Lower lobe of right lung (tissue), 2 donors: ENCODE results near the gene CLPSL1. TPM values are rescaled to one million over a fixed set of nuclear protein-coding genes. Genes with fewer than 3 reads are reported as not detected.

Experiments used
- ATAC-seq, 2 donors: fragments of 200-7000 bp; cut with Tn5 transposase; one replicate each; pipeline ENCODE4 v1.9.1; 2020 to 2022; ENCODE audit warnings: mild to moderate bottlenecking in 2 of 2, moderate library complexity in 2 of 2
- DNase-seq: peaks from one replicate; pipeline ENCODE4 v3.0.0-alpha.2; 2020
- H3K27ac ChIP-seq: fragments of 200-600 bp; one replicate; pipeline ENCODE4 v1.8.0; 2022
- H3K27me3 ChIP-seq: fragments of 200-600 bp; one replicate; pipeline ENCODE4 v1.8.0; 2022; ENCODE audit warnings: low read depth
- H3K36me3 ChIP-seq: fragments of 200-600 bp; one replicate; pipeline ENCODE4 v1.8.0; 2022; ENCODE audit warnings: mild to moderate bottlenecking
- H3K4me1 ChIP-seq: fragments of 200-600 bp; one replicate; pipeline ENCODE4 v1.8.0; 2022
- H3K4me3 ChIP-seq: fragments of 200-600 bp; one replicate; pipeline ENCODE4 v1.8.0; 2022; ENCODE audit warnings: mild to moderate bottlenecking
- H3K9me3 ChIP-seq: fragments of 200-600 bp; one replicate; pipeline ENCODE4 v1.8.0; 2022
- CTCF ChIP-seq: fragments of 200-600 bp; IDR thresholded peaks from one replicate; pipeline ENCODE4 v1.8.0; 2022; ENCODE audit warnings: antibody characterized with exemption, mild to moderate bottlenecking
- intact Hi-C: fragments of 100-400 bp; cut with DNase I; formaldehyde crosslinking; loops from one replicate; pipeline ENCODE4 v1.11.0; 2022
- total RNA-seq: library from RNA; stranded (reverse); fragmentation: NEBNext Ultra II Directional; extraction: Animal tissue kit (Norgen Biotek cat#: 25700); gene quantifications from one replicate; pipeline ENCODE4 v1.2.1, GENCODE V29; 2021
- donor health status: DM: no; HTN: yes; CAD: no; lungs with severe emphysema.

Gene CLPSL1
- total RNA-seq, 1 donor from 2014 or later = not detected

GRCh38 chr6:35769211-35769610, 11.6 kb upstream of the CLPSL1 start:
- peaks cover 20% of the 10 kb centered on the region for H3K27me3 ChIP-seq
- H3K4me1 ChIP-seq = no peaks in the 10 kb centered on the region
- intact Hi-C loops = no loop called here
- no peak overlapping the region for H3K27ac ChIP-seq
- H3K9me3 ChIP-seq = no peaks in the 10 kb centered on the region
- DNase-seq (no peak), ATAC-seq (no peak)
- H3K36me3 ChIP-seq = no peaks in the 10 kb centered on the region
- no peak for TF ChIP-seq CTCF
- no peak overlapping the region for H3K4me3 ChIP-seq

GRCh38 chr6:35771343-35771627, 9.5 kb upstream of the CLPSL1 start:
- intact Hi-C loops = no loop called here
- peak in 1 of 2 donors; percentile 35 for ATAC-seq

GRCh38 chr6:35774116-35774794, 6.6 kb upstream of the CLPSL1 start:
- H3K4me3 ChIP-seq = no peak overlapping the region
- peaks cover 29% of the 10 kb centered on the region for H3K27me3 ChIP-seq
- no peaks in the 10 kb centered on the region for H3K9me3 ChIP-seq
- H3K4me1 ChIP-seq = peaks cover 8% of the 10 kb centered on the region
- no peak for TF ChIP-seq CTCF
- intact Hi-C loops = no loop called here
- no peaks in the 10 kb centered on the region for H3K36me3 ChIP-seq
- no peak for DNase-seq
- no peak for ATAC-seq
- no peak overlapping the region for H3K27ac ChIP-seq

More at GRCh38 chr6:35771343-35771627, 9.5 kb upstream of the CLPSL1 start:
- H3K9me3 ChIP-seq = no peaks in the 10 kb centered on the region
- no peaks in the 10 kb centered on the region for H3K36me3 ChIP-seq
- peaks cover 3% of the 10 kb centered on the region for H3K4me1 ChIP-seq
- TF ChIP-seq CTCF = no peak
- peaks cover 18% of the 10 kb centered on the region for H3K27me3 ChIP-seq
- DNase-seq = no peak
- H3K4me3 ChIP-seq = no peak overlapping the region
- no peak overlapping the region for H3K27ac ChIP-seq

- H3K4me1 ChIP-seq = peaks cover 8% of the 10 kb centered on the region
- peaks cover 29% of the 10 kb centered on the region for H3K27me3 ChIP-seq
- no peak for TF ChIP-seq CTCF
- H3K4me3 ChIP-seq = no peak overlapping the region
- intact Hi-C loops = no loop called here
- no peaks in the 10 kb centered on the region for H3K36me3 ChIP-seq
- H3K27ac ChIP-seq = no peak overlapping the region
- ATAC-seq (no peak), DNase-seq (no peak)
- H3K9me3 ChIP-seq = no peaks in the 10 kb centered on the region
Observed at GRCh38 chr6:35775031-35775430, 5.8 kb upstream of the CLPSL1 start.

- no peak within 1 kb of the TSS for H3K27ac ChIP-seq
- DNase-seq = no peak
- H3K27me3 ChIP-seq = peaks cover 33% of the 10 kb centered on the region
Observed at GRCh38 chr6:35776364-35777215, 4.2 kb upstream of the CLPSL1 start, which contains the start of gene CLPSL2. CLPSL2 (plus strand) TSS chr6:35776598; CDS start chr6:35776619, 21 bp downstream.

More at GRCh38 chr6:35776364-35777215, 4.2 kb upstream of the CLPSL1 start, which contains the start of gene CLPSL2:
- H3K36me3 ChIP-seq = no peaks in the 10 kb centered on the region
- peak within 1 kb of the TSS; percentile 51 for H3K4me3 ChIP-seq
- intact Hi-C loops = no loop called here
- TF ChIP-seq CTCF = no peak
- H3K9me3 ChIP-seq = no peaks in the 10 kb centered on the region
- H3K4me1 ChIP-seq = peaks cover 8% of the 10 kb centered on the region
- peak; percentile 36 to 47 for ATAC-seq
